Hepatocyte (in vitro differentiated cells): Measurements from ENCODE around the gene KIF25. TPM values are rescaled to one million over a fixed set of nuclear protein-coding genes. Genes with fewer than 3 reads are reported as not detected.

ENCODE experiments used
- DNase-seq: peaks from one replicate; pipeline ENCODE4 v3.0.0-alpha.2; 2016; ENCODE audit warnings: low spot score
- H2AFZ ChIP-seq: fragments of 200-600 bp; sonication (generic); 2 replicates; pipeline ENCODE4 v1.6.0; 2016; ENCODE audit warnings: antibody characterized with exemption, mild to moderate bottlenecking
- H3K27ac ChIP-seq: fragments of 200-600 bp; sonication (generic); 2 replicates; pipeline ENCODE4 v1.5.1; 2016; ENCODE audit warnings: mild to moderate bottlenecking
- H3K27me3 ChIP-seq: fragments of 200-600 bp; sonication (generic); 2 replicates; pipeline ENCODE4 v1.6.1; 2016
- H3K36me3 ChIP-seq: fragments of 200-600 bp; sonication (generic); replicated peaks from 2 replicates; pipeline ENCODE4 v1.5.1; 2016; ENCODE audit warnings: low read depth; ENCODE audit not compliant: insufficient read depth
- H3K4me1 ChIP-seq: fragments of 200-600 bp; sonication (generic); 2 replicates; pipeline ENCODE4 v1.5.1; 2016; ENCODE audit warnings: mild to moderate bottlenecking, moderate library complexity; ENCODE audit not compliant: insufficient read depth
- H3K4me2 ChIP-seq: fragments of 200-600 bp; sonication (generic); 2 replicates; pipeline ENCODE4 v1.6.0; 2016
- H3K4me3 ChIP-seq: fragments of 200-600 bp; sonication (generic); 2 replicates; pipeline ENCODE4 v1.5.1; 2016; ENCODE audit warnings: mild to moderate bottlenecking
- H3K79me2 ChIP-seq: fragments of 200-600 bp; sonication (generic); 2 replicates; pipeline ENCODE4 v1.6.0; 2017; ENCODE audit warnings: mild to moderate bottlenecking
- H3K9me2 ChIP-seq: fragments of 200-600 bp; sonication (generic); replicated peaks from 2 replicates; pipeline ENCODE4 v1.6.0; 2017; ENCODE audit warnings: mild to moderate bottlenecking; ENCODE audit not compliant: insufficient read depth
- H3K9me3 ChIP-seq: fragments of 200-600 bp; sonication (generic); 2 replicates; pipeline ENCODE4 v1.5.1; 2016; ENCODE audit warnings: low read depth, mild to moderate bottlenecking
- H4K20me1 ChIP-seq: fragments of 200-600 bp; sonication (generic); 2 replicates; pipeline ENCODE4 v1.6.0; 2016; ENCODE audit warnings: mild to moderate bottlenecking; ENCODE audit not compliant: insufficient read depth, poor library complexity, severe bottlenecking
- CTCF ChIP-seq: fragments of 200-600 bp; sonication (generic); IDR thresholded peaks from 2 replicates; pipeline ENCODE4 v1.5.1; 2016; ENCODE audit warnings: antibody characterized with exemption, mild to moderate bottlenecking; ENCODE audit not compliant: poor library complexity
- EZH2 ChIP-seq: fragments of 200-600 bp; sonication (generic); IDR thresholded peaks from 2 replicates; pipeline ENCODE4 v1.6.1; 2016; ENCODE audit warnings: antibody characterized with exemption, mild to moderate bottlenecking, borderline replicate concordance
- EZH2phosphoT487 ChIP-seq: fragments of 200-600 bp; sonication (generic); IDR thresholded peaks from one replicate; pipeline ENCODE4 v1.6.1; 2018; ENCODE audit warnings: antibody characterized with exemption, mild to moderate bottlenecking, low read depth, moderate library complexity; ENCODE audit not compliant: unreplicated experiment, severe bottlenecking
- WGBS: methylation state at CpG from one replicate; pipeline ENCODE4 v1.1.6; 2016; ENCODE audit warnings: low lambda C conversion rate; ENCODE audit errors: missing lambda C conversion rate; 5-methylcytosine and 5-hydroxymethylcytosine counted together
- polyA plus RNA-seq: library from polyadenylated mRNA; unstranded; fragments of >200 nt; fragmentation: Nextera tagmentation; extraction: Ambion mirVana; gene quantifications from 2 replicates; pipeline ENCODE4 v1.2.1, GENCODE V29; 2016
- total RNA-seq: library from RNA; depleted of rRNA; stranded (reverse); fragments of >200 nt; gene quantifications from 2 replicates; pipeline ENCODE4 v1.2.3, GENCODE V29; 2014

KIF25 gene
- total and polyA plus RNA-seq, 2 experiments from 2014 or later: 0.40 TPM; not detected in 1

GRCh38 chr6:168078175-168078942 lies 80.9 kb downstream of the KIF25 start:
- no peaks in the 10 kb centered on the region for H4K20me1 ChIP-seq
- no peak overlapping the region for H3K27ac ChIP-seq
- no peaks in the 10 kb centered on the region for H3K27me3 ChIP-seq
- H3K9me3 ChIP-seq: no peaks in the 10 kb centered on the region
- no peak overlapping the region for H2AFZ ChIP-seq
- no peak for DNase-seq
- H3K4me3 ChIP-seq: no peak overlapping the region
- no peaks in the 10 kb centered on the region for H3K9me2 ChIP-seq
- TF ChIP-seq CTCF (no peak), EZH2phosphoT487 (no peak), EZH2 (no peak)
- peaks cover 4% of the 10 kb centered on the region for H3K4me1 ChIP-seq
- H3K79me2 ChIP-seq: no peaks in the 10 kb centered on the region
- 68% methylated on average over 13 of the region's 21 CpGs for WGBS
- no peak overlapping the region for H3K4me2 ChIP-seq
- H3K36me3 ChIP-seq: no peaks in the 10 kb centered on the region

DNA sequence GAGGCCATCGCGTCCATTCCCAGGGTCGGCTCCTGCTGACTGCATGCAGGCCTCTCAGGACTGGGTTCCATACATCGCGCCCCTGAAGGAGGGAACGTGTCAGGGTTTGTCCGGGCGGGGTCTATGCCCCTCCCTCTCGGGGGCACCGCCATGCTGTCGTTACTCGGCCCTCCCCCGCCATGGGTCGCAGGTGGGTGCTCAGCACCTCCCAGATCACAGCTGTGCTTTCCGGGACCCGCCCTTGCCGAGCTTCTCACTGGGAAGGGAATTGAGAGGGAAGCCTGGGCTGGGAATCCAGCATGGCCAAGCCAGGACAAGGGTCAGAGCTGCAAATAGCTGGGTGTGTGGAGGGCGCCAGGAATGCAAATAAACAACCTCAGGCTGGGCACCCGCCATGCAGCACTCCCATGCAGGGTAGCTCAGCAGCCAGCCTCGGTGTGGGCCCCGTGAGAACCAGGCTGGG lies 81.5 kb downstream of the KIF25 start, which contains the start of gene FRMD1:
FRMD1 (minus strand) TSS at position 270 of the 463 bp plus-strand sequence; CDS start at position 152, 118 bp downstream.
- WGBS: 85% methylated on average over 21 of the region's 21 CpGs
- peak; percentile 44 for DNase-seq

GRCh38 chr6:168080393-168081077 lies 83.1 kb downstream of the KIF25 start:
- Histone ChIP-seq H3K36me3 (no peaks in the 10 kb centered on the region), H3K4me3 (no peak overlapping the region), H3K27ac (no peak overlapping the region), H3K9me2 (no peaks in the 10 kb centered on the region), H2AFZ (no peak overlapping the region), H3K27me3 (no peaks in the 10 kb centered on the region), H3K4me1 (peaks cover 4% of the 10 kb centered on the region), H3K9me3 (no peaks in the 10 kb centered on the region), H3K4me2 (no peak overlapping the region), H4K20me1 (no peaks in the 10 kb centered on the region), H3K79me2 (no peaks in the 10 kb centered on the region)
- TF ChIP-seq CTCF (no peak), EZH2 (no peak), EZH2phosphoT487 (no peak)
- no peak for DNase-seq
- WGBS: 88% methylated on average over 23 of the region's 24 CpGs

More for the DNA sequence above, 81.5 kb downstream of the KIF25 start, which contains the start of gene FRMD1:
- H3K9me2 ChIP-seq: no peaks in the 10 kb centered on the region
- H3K4me3 ChIP-seq: no peak within 1 kb of the TSS
- H4K20me1 ChIP-seq: no peaks in the 10 kb centered on the region
- no peaks in the 10 kb centered on the region for H3K36me3 ChIP-seq
- TF ChIP-seq CTCF (no peak), EZH2phosphoT487 (no peak), EZH2 (no peak)
- peaks cover 4% of the 10 kb centered on the region for H3K4me1 ChIP-seq
- no peak within 1 kb of the TSS for H2AFZ ChIP-seq
- H3K79me2 ChIP-seq: no peaks in the 10 kb centered on the region
- H3K27me3 ChIP-seq: no peaks in the 10 kb centered on the region
- no peak within 1 kb of the TSS for H3K4me2 ChIP-seq
- no peak within 1 kb of the TSS for H3K27ac ChIP-seq
- H3K9me3 ChIP-seq: no peaks in the 10 kb centered on the region
